Measurements from ENCODE around the gene CADM1.

DNA sequence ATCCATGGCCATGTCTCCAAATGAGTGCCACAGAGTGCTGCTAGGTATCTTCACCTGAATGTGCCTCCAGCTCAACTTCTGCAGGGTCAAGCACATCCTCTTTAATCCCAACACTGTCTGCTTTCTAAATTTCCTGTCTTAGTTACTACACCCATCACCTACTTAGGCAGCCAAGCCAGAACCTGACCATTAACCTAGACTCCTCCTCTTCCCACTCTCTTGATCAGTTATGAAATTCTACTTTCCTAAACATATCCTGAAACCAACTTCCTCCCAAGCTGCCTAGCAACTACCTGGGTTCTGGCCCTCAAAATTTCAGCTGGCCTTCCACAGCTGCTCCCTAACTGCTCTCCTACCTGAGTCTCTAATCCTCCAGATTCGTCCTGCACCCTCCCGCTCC, 22.7 kb downstream of the CADM1 start:
- TF ChIP-seq, protein P1, sequence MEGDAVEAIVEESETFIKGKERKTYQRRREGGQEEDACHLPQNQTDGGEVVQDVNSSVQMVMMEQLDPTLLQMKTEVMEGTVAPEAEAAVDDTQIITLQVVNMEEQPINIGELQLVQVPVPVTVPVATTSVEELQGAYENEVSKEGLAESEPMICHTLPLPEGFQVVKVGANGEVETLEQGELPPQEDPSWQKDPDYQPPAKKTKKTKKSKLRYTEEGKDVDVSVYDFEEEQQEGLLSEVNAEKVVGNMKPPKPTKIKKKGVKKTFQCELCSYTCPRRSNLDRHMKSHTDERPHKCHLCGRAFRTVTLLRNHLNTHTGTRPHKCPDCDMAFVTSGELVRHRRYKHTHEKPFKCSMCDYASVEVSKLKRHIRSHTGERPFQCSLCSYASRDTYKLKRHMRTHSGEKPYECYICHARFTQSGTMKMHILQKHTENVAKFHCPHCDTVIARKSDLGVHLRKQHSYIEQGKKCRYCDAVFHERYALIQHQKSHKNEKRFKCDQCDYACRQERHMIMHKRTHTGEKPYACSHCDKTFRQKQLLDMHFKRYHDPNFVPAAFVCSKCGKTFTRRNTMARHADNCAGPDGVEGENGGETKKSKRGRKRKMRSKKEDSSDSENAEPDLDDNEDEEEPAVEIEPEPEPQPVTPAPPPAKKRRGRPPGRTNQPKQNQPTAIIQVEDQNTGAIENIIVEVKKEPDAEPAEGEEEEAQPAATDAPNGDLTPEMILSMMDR (IDR thresholded peaks at IDR 0.05), result no peak
- no peak for TF ChIP-seq POLR2A (IDR thresholded peaks at IDR 0.05)

Measured in right lobe of liver (tissue), 4 donors.